Measurements from ENCODE around the gene PHACTR1.

GRCh38 chr6:13046084-13046483 lies 329.5 kb downstream of the PHACTR1 start:
- TF ChIP-seq ZBTB33 (IDR thresholded peaks at IDR 0.05; ENCODE audit: borderline replicate concordance, low read depth): no peak
- no peak for TF ChIP-seq RAD21 (IDR thresholded peaks at IDR 0.05; ENCODE audit: low read length)
- TF ChIP-seq SIN3A (IDR thresholded peaks at IDR 0.05; ENCODE audit: borderline replicate concordance, low read depth, low read length): no peak
- TF ChIP-seq CTCF (IDR thresholded peaks at IDR 0.05): no peak

All from SK-N-SH (cell line).